Neural cell (in vitro differentiated cells): ENCODE results near the gene NINL. TPM values are rescaled to one million over a fixed set of nuclear protein-coding genes. Genes with fewer than 3 reads are reported as not detected.

Source experiments
- H2AFZ ChIP-seq: fragments of 200-600, 300-800 bp; sonication (generic), shearing (Covaris generic); 2 replicates; pipeline ENCODE4 v1.6.0; 2014; ENCODE audit warnings: low read depth, mild to moderate bottlenecking, antibody characterized with exemption, low read length, moderate library complexity
- H3F3A ChIP-seq: fragments of 200-600 bp; shearing (Covaris generic); 2 replicates; pipeline ENCODE4 v1.6.1; 2016; ENCODE audit warnings: mild to moderate bottlenecking, moderate library complexity, mixed read lengths, antibody characterized with exemption, low read length; ENCODE audit not compliant: insufficient read depth, poor library complexity, severe bottlenecking
- H3K27ac ChIP-seq: fragments of 200-600, 300-800 bp; sonication (generic), shearing (Covaris generic); 2 replicates; pipeline ENCODE4 v1.5.1; 2014; ENCODE audit warnings: mild to moderate bottlenecking, low read length, moderate library complexity
- H3K27me3 ChIP-seq: fragments of 300-800, 200-600 bp; sonication (generic), shearing (Covaris generic); 2 replicates; pipeline ENCODE4 v1.6.0; 2014; ENCODE audit warnings: mild to moderate bottlenecking, low read depth, low read length, moderate library complexity; ENCODE audit not compliant: insufficient read depth
- H3K36me3 ChIP-seq: fragments of 300-800, 200-600 bp; sonication (generic), shearing (Covaris generic); 2 replicates; pipeline ENCODE4 v1.5.1; 2014; ENCODE audit warnings: mild to moderate bottlenecking, antibody characterized with exemption, low read length, moderate library complexity; ENCODE audit not compliant: insufficient read depth
- H3K4me2 ChIP-seq: fragments of 300-800, 200-600 bp; sonication (generic), shearing (Covaris generic); 2 replicates; pipeline ENCODE4 v1.6.0; 2014; ENCODE audit warnings: mild to moderate bottlenecking, low read length
- H3K4me3 ChIP-seq: fragments of 300-800, 200-600 bp; sonication (generic), shearing (Covaris generic); 2 replicates; pipeline ENCODE4 v1.5.1; 2014; ENCODE audit warnings: mild to moderate bottlenecking, low read length, moderate library complexity
- H3K79me2 ChIP-seq: fragments of 200-600 bp; shearing (Covaris generic); replicated peaks from 2 replicates; pipeline ENCODE4 v1.6.0; 2014; ENCODE audit warnings: mild to moderate bottlenecking, low read length, moderate library complexity; ENCODE audit not compliant: insufficient read depth
- H3K9ac ChIP-seq: fragments of 300-800, 200-600 bp; sonication (generic), shearing (Covaris generic); 2 replicates; pipeline ENCODE4 v1.6.1; 2016; ENCODE audit warnings: mild to moderate bottlenecking, low read length, mixed read lengths
- H3K9me2 ChIP-seq: fragments of 200-600 bp; shearing (Covaris generic); 2 replicates; pipeline ENCODE4 v1.6.1; 2016; ENCODE audit warnings: mild to moderate bottlenecking, low read length, mixed read lengths; ENCODE audit not compliant: insufficient read depth
- H3K9me3 ChIP-seq: fragments of 200-600, 300-800 bp; sonication (generic), shearing (Covaris generic); 2 replicates; pipeline ENCODE4 v1.6.1; 2016; ENCODE audit warnings: mild to moderate bottlenecking, mixed run types, low read length, moderate library complexity, mixed read lengths
- H4K20me1 ChIP-seq: fragments of 200-600 bp; shearing (Covaris generic); 2 replicates; pipeline ENCODE4 v1.6.1; 2016; ENCODE audit warnings: mild to moderate bottlenecking, mixed run types; ENCODE audit not compliant: insufficient read depth
- EP300 ChIP-seq: fragments of 450-650 bp; conservative IDR thresholded peaks from 2 replicates; pipeline ENCODE4 v1.6.1; 2014; ENCODE audit warnings: antibody characterized with exemption, mild to moderate bottlenecking, moderate library complexity; ENCODE audit not compliant: poor library complexity, severe bottlenecking
- EZH2 ChIP-seq: fragments of 200-600, 300-800 bp; shearing (Covaris generic), sonication (generic); IDR thresholded peaks from 2 replicates; pipeline ENCODE4 v1.6.1; 2014; ENCODE audit warnings: antibody characterized with exemption, low read length, borderline replicate concordance, mild to moderate bottlenecking; ENCODE audit not compliant: insufficient read depth, poor library complexity, severe bottlenecking
- MXI1 ChIP-seq: fragments of 450-650 bp; conservative IDR thresholded peaks from 2 replicates; pipeline ENCODE4 v1.6.1; 2014; ENCODE audit warnings: antibody characterized with exemption, mild to moderate bottlenecking; ENCODE audit not compliant: poor library complexity, severe bottlenecking
- POLR2AphosphoS5 ChIP-seq: IDR thresholded peaks from 2 replicates; pipeline ENCODE4 v1.6.1; 2012
- RAD21 ChIP-seq: fragments of 450-650 bp; conservative IDR thresholded peaks from 2 replicates; pipeline ENCODE4 v1.6.1; 2014; ENCODE audit warnings: antibody characterized with exemption, mild to moderate bottlenecking, moderate library complexity
- SMC3 ChIP-seq: fragments of 450-650 bp; conservative IDR thresholded peaks from 2 replicates; pipeline ENCODE4 v1.6.1; 2014; ENCODE audit warnings: antibody characterized with exemption, mild to moderate bottlenecking, moderate library complexity; ENCODE audit not compliant: poor library complexity
- TAF1 ChIP-seq: IDR thresholded peaks from 2 replicates; pipeline ENCODE4 v1.6.1; 2012; ENCODE audit warnings: low read depth
- polyA plus RNA-seq: library from polyadenylated mRNA; depleted of rRNA; stranded (reverse); fragments of >200 nt; gene quantifications from 2 replicates; pipeline ENCODE4 v1.2.3, GENCODE V29; 2014
- TF ChIP-seq, protein P1 (sequence below): fragments of 450-650 bp; IDR thresholded peaks from 2 replicates; pipeline ENCODE4 v1.5.1; 2014; ENCODE audit warnings: antibody characterized with exemption, mild to moderate bottlenecking, moderate library complexity; ENCODE audit not compliant: poor library complexity, severe bottlenecking
- TF ChIP-seq, protein P2 (sequence below): IDR thresholded peaks from 2 replicates; pipeline ENCODE4 v1.6.1; 2012; ENCODE audit warnings: borderline replicate concordance

NINL gene
- polyA plus RNA-seq, 1 donor from 2014 or later: 49.6 TPM

DNA sequence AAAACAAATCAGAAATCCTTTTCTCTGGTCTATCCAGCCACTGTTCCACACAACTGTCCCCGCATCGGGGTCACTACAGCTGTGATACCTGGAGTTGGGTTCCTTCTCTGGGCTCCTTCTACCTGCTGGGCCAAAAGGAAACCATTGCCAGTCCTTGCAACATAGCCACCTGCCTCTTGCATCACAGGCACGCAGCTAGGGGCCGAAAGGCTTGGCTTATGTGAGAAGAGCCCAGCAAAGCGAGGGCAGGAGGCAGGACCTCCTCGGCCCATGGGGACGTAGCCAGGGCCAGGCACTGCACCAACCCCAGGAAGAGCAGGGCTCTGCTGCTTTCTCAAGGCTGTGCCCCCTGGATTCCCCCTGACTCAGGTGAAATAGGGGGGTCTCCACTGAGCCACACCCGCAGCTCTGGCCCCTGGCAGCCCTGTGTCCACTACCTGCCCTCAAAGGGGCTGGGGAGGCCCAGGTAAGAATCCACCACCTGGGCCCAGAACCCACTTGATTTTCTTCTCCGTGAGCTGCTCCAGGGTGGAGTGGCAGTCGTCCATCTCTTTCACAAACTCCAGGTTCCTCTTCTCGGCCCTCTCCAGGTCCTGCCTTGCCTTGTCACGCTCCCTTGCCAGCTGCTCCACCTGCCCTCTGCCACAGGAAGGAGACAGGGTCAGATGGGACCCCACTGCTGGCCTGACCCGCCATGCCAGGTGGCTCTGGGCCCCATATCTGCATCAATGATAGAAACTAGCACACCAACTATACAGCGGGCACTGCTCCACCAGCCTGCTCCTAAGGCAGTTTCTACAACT lies 89.0 kb downstream of the NINL start (continued):
- TF ChIP-seq RAD21: no peak
- TF ChIP-seq SMC3: no peak

DNA sequence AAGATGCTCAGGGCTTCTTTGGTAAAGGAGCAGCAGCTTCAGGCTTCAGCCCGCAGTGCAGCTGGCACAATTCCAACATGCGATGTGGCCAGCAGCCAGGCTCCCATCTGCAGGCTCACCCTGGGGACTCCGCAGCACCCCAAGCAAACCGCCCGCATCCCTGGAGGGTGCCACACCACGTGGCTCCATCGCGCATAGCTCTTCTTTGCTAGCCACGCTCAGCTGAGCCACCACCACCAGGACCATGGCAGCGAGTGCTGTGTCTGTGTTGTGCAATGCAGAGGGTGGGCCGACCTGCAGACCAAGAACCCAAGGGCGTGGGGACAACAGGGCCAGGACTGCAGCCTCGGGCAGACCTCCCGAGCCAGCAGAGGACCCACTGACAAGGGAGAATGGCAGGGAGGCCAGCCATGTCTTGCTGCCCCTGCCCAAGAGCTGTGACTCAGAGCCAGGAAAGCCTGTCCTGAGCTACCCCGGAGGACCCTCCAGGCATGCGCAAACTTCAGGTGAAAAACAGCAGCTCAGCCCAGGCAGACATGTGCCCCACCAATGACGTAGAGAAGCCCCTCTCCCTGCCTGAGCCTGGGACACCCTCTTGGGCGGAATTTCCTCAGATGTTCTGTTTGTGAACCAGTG lies 90.0 kb downstream of the NINL start:
- Histone ChIP-seq H3K9me3 (no peaks in the 10 kb centered on the region), H3K9me2 (no peaks in the 10 kb centered on the region), H4K20me1 (no peaks in the 10 kb centered on the region), H3K36me3 (no peaks in the 10 kb centered on the region), H3K4me2 (no peak overlapping the region), H3F3A (no peaks in the 10 kb centered on the region), H3K27me3 (no peaks in the 10 kb centered on the region), H3K4me3 (no peak overlapping the region), H3K79me2 (no peaks in the 10 kb centered on the region), H3K9ac (no peak overlapping the region), H2AFZ (no peak overlapping the region), H3K27ac (no peak overlapping the region)
- TF ChIP-seq, protein P1, sequence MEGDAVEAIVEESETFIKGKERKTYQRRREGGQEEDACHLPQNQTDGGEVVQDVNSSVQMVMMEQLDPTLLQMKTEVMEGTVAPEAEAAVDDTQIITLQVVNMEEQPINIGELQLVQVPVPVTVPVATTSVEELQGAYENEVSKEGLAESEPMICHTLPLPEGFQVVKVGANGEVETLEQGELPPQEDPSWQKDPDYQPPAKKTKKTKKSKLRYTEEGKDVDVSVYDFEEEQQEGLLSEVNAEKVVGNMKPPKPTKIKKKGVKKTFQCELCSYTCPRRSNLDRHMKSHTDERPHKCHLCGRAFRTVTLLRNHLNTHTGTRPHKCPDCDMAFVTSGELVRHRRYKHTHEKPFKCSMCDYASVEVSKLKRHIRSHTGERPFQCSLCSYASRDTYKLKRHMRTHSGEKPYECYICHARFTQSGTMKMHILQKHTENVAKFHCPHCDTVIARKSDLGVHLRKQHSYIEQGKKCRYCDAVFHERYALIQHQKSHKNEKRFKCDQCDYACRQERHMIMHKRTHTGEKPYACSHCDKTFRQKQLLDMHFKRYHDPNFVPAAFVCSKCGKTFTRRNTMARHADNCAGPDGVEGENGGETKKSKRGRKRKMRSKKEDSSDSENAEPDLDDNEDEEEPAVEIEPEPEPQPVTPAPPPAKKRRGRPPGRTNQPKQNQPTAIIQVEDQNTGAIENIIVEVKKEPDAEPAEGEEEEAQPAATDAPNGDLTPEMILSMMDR: no peak
- TF ChIP-seq, protein P2, sequence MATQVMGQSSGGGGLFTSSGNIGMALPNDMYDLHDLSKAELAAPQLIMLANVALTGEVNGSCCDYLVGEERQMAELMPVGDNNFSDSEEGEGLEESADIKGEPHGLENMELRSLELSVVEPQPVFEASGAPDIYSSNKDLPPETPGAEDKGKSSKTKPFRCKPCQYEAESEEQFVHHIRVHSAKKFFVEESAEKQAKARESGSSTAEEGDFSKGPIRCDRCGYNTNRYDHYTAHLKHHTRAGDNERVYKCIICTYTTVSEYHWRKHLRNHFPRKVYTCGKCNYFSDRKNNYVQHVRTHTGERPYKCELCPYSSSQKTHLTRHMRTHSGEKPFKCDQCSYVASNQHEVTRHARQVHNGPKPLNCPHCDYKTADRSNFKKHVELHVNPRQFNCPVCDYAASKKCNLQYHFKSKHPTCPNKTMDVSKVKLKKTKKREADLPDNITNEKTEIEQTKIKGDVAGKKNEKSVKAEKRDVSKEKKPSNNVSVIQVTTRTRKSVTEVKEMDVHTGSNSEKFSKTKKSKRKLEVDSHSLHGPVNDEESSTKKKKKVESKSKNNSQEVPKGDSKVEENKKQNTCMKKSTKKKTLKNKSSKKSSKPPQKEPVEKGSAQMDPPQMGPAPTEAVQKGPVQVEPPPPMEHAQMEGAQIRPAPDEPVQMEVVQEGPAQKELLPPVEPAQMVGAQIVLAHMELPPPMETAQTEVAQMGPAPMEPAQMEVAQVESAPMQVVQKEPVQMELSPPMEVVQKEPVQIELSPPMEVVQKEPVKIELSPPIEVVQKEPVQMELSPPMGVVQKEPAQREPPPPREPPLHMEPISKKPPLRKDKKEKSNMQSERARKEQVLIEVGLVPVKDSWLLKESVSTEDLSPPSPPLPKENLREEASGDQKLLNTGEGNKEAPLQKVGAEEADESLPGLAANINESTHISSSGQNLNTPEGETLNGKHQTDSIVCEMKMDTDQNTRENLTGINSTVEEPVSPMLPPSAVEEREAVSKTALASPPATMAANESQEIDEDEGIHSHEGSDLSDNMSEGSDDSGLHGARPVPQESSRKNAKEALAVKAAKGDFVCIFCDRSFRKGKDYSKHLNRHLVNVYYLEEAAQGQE: no peak
- TF ChIP-seq EP300 (no peak), TAF1 (no peak), MXI1 (no peak), POLR2AphosphoS5 (no peak), SMC3 (no peak), RAD21 (no peak), EZH2 (no peak)
